OCI-LY3 (cell line): ENCODE results near the gene LRRC34.

Source experiments
- H2AFZ ChIP-seq: fragments of 200-600, 300-600 bp; shearing (Covaris generic); 2 replicates; pipeline ENCODE4 v1.6.0; 2014; ENCODE audit warnings: antibody characterized with exemption, low read depth, low read length
- H3K27ac ChIP-seq: fragments of 200-600, 300-600 bp; sonication (generic); 2 replicates; pipeline ENCODE4 v1.5.1; 2014; ENCODE audit warnings: mild to moderate bottlenecking, low read length, moderate library complexity, mixed read lengths
- H3K27me3 ChIP-seq: fragments of 200-600, 300-600 bp; sonication (generic); 2 replicates; pipeline ENCODE4 v1.6.1; 2014; ENCODE audit warnings: low read depth, low read length, mixed read lengths
- H3K36me3 ChIP-seq: fragments of 200-600, 300-600 bp; sonication (generic); replicated peaks from 2 replicates; pipeline ENCODE3; 2014; ENCODE audit warnings: low read depth, low read length, mixed read lengths
- H3K4me1 ChIP-seq: fragments of 300-600, 200-600 bp; sonication (generic); 2 replicates; pipeline ENCODE4 v1.6.1; 2014; ENCODE audit warnings: low read length, mixed read lengths
- H3K4me2 ChIP-seq: fragments of 200-600, 300-600 bp; sonication (generic); 2 replicates; pipeline ENCODE4 v1.6.1; 2014; ENCODE audit warnings: low read length, mixed read lengths
- H3K4me3 ChIP-seq: fragments of 300-600, 200-600 bp; sonication (generic); 2 replicates; pipeline ENCODE4 v1.5.1; 2014; ENCODE audit warnings: antibody characterized with exemption, mild to moderate bottlenecking, low read length, moderate library complexity
- H3K79me2 ChIP-seq: fragments of 300-600, 200-600 bp; shearing (Covaris generic); 2 replicates; pipeline ENCODE4 v1.6.1; 2014; ENCODE audit warnings: mild to moderate bottlenecking, low read length, mixed read lengths
- H3K9ac ChIP-seq: fragments of 300-600, 200-600 bp; shearing (Covaris generic); 2 replicates; pipeline ENCODE4 v1.6.0; 2014; ENCODE audit warnings: mild to moderate bottlenecking, low read length, moderate library complexity
- H3K9me3 ChIP-seq: fragments of 200-600, 300-600 bp; shearing (Covaris generic); 2 replicates; pipeline ENCODE4 v1.6.1; 2014; ENCODE audit warnings: low read length, mixed read lengths; ENCODE audit not compliant: insufficient read depth
- H4K20me1 ChIP-seq: fragments of 200-600, 300-600 bp; sonication (generic); 2 replicates; pipeline ENCODE4 v1.6.1; 2016; ENCODE audit warnings: low read length, mixed read lengths; ENCODE audit not compliant: insufficient read depth
- CTCF ChIP-seq: fragments of 200-600, 300-600 bp; sonication (generic); IDR thresholded peaks from 2 replicates; pipeline ENCODE4 v1.5.1; 2014; ENCODE audit warnings: antibody characterized with exemption, low read length, low read depth
- EZH2phosphoT487 ChIP-seq: fragments of 200-600 bp; shearing (Covaris generic); IDR thresholded peaks from 2 replicates; pipeline ENCODE4 v1.6.1; 2018; ENCODE audit warnings: antibody characterized with exemption, mixed run types, low read depth

Gene LRRC34

GRCh38 chr3:169780742-169781141 is 32.0 kb downstream of the LRRC34 start:
- Histone ChIP-seq H3K9ac (no peak overlapping the region), H3K4me1 (no peaks in the 10 kb centered on the region), H3K36me3 (peaks cover 73% of the 10 kb centered on the region), H3K27me3 (no peaks in the 10 kb centered on the region), H3K27ac (no peak overlapping the region), H3K4me2 (no peak overlapping the region), H3K79me2 (peaks cover 13% of the 10 kb centered on the region), H3K4me3 (no peak overlapping the region), H2AFZ (no peak overlapping the region), H4K20me1 (no peaks in the 10 kb centered on the region; the same call in 1 of the 2 replicates), H3K9me3 (no peaks in the 10 kb centered on the region)
- no peak for TF ChIP-seq EZH2phosphoT487
- no peak for TF ChIP-seq CTCF

GRCh38 chr3:169777822-169778221 is 34.9 kb downstream of the LRRC34 start:
- Histone ChIP-seq H3K4me1 (peaks cover 8% of the 10 kb centered on the region), H3K79me2 (peaks cover 39% of the 10 kb centered on the region), H3K9me3 (no peaks in the 10 kb centered on the region), H3K4me2 (no peak overlapping the region), H3K27me3 (no peaks in the 10 kb centered on the region), H4K20me1 (peaks cover 3% of the 10 kb centered on the region; the same call in 1 of the 2 replicates), H3K4me3 (no peak overlapping the region), H2AFZ (no peak overlapping the region), H3K36me3 (peaks cover 68% of the 10 kb centered on the region), H3K27ac (no peak overlapping the region), H3K9ac (no peak overlapping the region)
- no peak for TF ChIP-seq EZH2phosphoT487
- no peak for TF ChIP-seq CTCF

GRCh38 chr3:169774186-169774585 is 38.5 kb downstream of the LRRC34 start:
- H2AFZ ChIP-seq, result no peak overlapping the region
- peak overlapping the region; percentile 97 for H3K9ac ChIP-seq
- H3K27me3 ChIP-seq, result no peaks in the 10 kb centered on the region
- 0 out of 2 replicates have a peak, but pooled peaks cover 3% of the 10 kb centered on the region for H4K20me1 ChIP-seq
- peaks cover 39% of the 10 kb centered on the region for H3K79me2 ChIP-seq
- H3K4me2 ChIP-seq, result peak overlapping the region; percentile 97
- H3K4me3 ChIP-seq, result peak overlapping the region; percentile 89
- peaks cover 8% of the 10 kb centered on the region for H3K4me1 ChIP-seq
- TF ChIP-seq EZH2phosphoT487 (no peak), CTCF (no peak)
- no peaks in the 10 kb centered on the region for H3K9me3 ChIP-seq
- peaks cover 39% of the 10 kb centered on the region for H3K36me3 ChIP-seq
- H3K27ac ChIP-seq, result 0 out of 2 replicates have a peak overlapping the region, but pooled peaks have one; percentile 91

- Histone ChIP-seq H3K4me3 (peak within 1 kb of the TSS; percentile 89), H3K27ac (peak within 1 kb of the TSS; percentile 91), H4K20me1 (0 out of 2 replicates have a peak, but pooled peaks cover 3% of the 10 kb centered on the region), H3K9me3 (no peaks in the 10 kb centered on the region), H3K79me2 (peaks cover 39% of the 10 kb centered on the region), H3K27me3 (no peaks in the 10 kb centered on the region), H3K36me3 (peaks cover 29% of the 10 kb centered on the region), H2AFZ (peak within 1 kb of the TSS; percentile 75), H3K4me1 (peaks cover 8% of the 10 kb centered on the region), H3K9ac (peak within 1 kb of the TSS; percentile 97), H3K4me2 (peak within 1 kb of the TSS; percentile 97)
- TF ChIP-seq EZH2phosphoT487 (no peak), CTCF (no peak)
Observed at GRCh38 chr3:169772897-169773816, 39.5 kb downstream of the LRRC34 start, which contains the start of gene MYNN. Gene MYNN (plus strand): TSS chr3:169773396. CDS start chr3:169774296, 900 bp downstream.
